H1 (cell line): ENCODE results near the gene GNA12. TPM values are rescaled to one million over a fixed set of nuclear protein-coding genes. Genes with fewer than 3 reads are reported as not detected.

ENCODE experiments used
- GABPA ChIP-seq: IDR thresholded peaks from 2 replicates; pipeline ENCODE4 v1.6.1; 2011; ENCODE audit warnings: mild to moderate bottlenecking, low read length, moderate library complexity, borderline replicate concordance; ENCODE audit not compliant: insufficient read depth
- JUND ChIP-seq: IDR thresholded peaks from 2 replicates; pipeline ENCODE4 v1.6.1; 2011; ENCODE audit warnings: mild to moderate bottlenecking, improper control_type of control experiment, low read length
- KDM4A ChIP-seq: IDR thresholded peaks from one replicate; pipeline ENCODE4 v1.7.1; 2012; ENCODE audit warnings: low read depth, mild to moderate bottlenecking, moderate library complexity, low read length, inconsistent platforms; ENCODE audit not compliant: severe bottlenecking
- NRF1 ChIP-seq: IDR thresholded peaks from 2 replicates; pipeline ENCODE4 v1.6.1; 2011; ENCODE audit warnings: mild to moderate bottlenecking, low read depth, low read length, improper control_type of control experiment
- RBBP5 ChIP-seq: IDR thresholded peaks from 2 replicates; pipeline ENCODE4 v1.7.1; 2012; ENCODE audit warnings: low read depth, mild to moderate bottlenecking, inconsistent platforms, low read length, moderate library complexity, borderline replicate concordance
- TAF1 ChIP-seq: IDR thresholded peaks from 2 replicates; pipeline ENCODE4 v1.6.1; 2011; ENCODE audit warnings: mild to moderate bottlenecking, low read depth, low read length
- polyA plus RNA-seq, 7 experiments: library from polyadenylated mRNA; depleted of rRNA in 3 of 7; stranded (reverse) in 5 of 7; unstranded in 2 of 7; fragments of >200 nt in 5 of 7; fragments of 200-250 nt in 2 of 7; gene quantifications; 1 replicate in 5 of 7; 2 replicates in 1 of 7; 4 replicates in 1 of 7; pipeline versions ENCODE4 v1.2.1 to v1.2.3, GENCODE V29; 2011 to 2013; ENCODE audit warnings: missing spikeins in 2 of 7, mixed read lengths in 2 of 7
- total RNA-seq: library from RNA; stranded (reverse); fragmentation: NEBNext Ultra II Directional; extraction: Animal tissue kit (Norgen Biotek cat#: 25700); gene quantifications from 2 replicates; pipeline ENCODE4 v1.2.1, GENCODE V29; 2021
- TF ChIP-seq, protein P1 (sequence below): IDR thresholded peaks from 2 replicates; pipeline ENCODE4 v1.6.1; 2011; ENCODE audit warnings: low read length, improper control_type of control experiment

GNA12 gene
- total and polyA plus RNA-seq, 2 of the 8 experiments (the other 6 are each of a cell fraction or from before 2014, with no cell fraction given): 96.5 to 109 TPM

DNA sequence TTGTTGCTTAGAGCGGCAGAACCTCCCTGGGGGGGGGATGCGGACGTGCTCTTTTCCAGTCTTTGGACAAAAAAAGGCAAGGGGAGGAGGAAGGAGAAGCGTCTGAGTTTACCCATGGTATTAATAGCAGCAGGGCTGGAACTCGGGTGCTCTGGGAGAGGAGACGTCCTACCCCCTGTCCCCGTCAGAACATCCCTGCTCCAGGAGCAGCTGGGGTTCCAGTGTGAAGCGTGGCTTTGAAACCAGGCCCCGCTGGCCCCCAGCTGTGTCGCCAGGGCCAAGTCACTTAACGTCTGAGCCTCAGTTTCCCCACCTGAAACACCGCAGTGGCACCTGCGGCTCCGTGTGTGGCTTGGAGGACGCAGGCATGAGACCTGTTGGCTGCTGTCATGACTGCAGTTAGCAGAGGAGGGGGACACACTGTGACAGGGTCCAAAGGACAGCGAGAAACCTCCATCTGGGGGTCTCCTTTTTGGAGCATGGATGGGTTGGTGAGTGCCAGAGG is 154.7 kb downstream of the GNA12 start (continued):
- TF ChIP-seq, protein P1, sequence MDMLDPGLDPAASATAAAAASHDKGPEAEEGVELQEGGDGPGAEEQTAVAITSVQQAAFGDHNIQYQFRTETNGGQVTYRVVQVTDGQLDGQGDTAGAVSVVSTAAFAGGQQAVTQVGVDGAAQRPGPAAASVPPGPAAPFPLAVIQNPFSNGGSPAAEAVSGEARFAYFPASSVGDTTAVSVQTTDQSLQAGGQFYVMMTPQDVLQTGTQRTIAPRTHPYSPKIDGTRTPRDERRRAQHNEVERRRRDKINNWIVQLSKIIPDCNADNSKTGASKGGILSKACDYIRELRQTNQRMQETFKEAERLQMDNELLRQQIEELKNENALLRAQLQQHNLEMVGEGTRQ: no peak
- TF ChIP-seq RBBP5 (no peak), GABPA (no peak), JUND (no peak), TAF1 (no peak), NRF1 (no peak), KDM4A (no peak)
- TF ChIP-seq, all 59 proteins: peak for 0
